MM.1S (cell line): ENCODE measurements around the gene USO1.

Experiments used
- CTCF ChIP-seq: fragments of 300-600 bp; sonication (generic); IDR thresholded peaks from 2 replicates; pipeline ENCODE4 v1.5.1; 2016; ENCODE audit warnings: antibody characterized with exemption, low read length, mixed read lengths
- EZH2 ChIP-seq: fragments of 300-600 bp; sonication (generic); optimal IDR thresholded peaks from 2 replicates; pipeline ENCODE3; 2017; ENCODE audit warnings: low read depth, mild to moderate bottlenecking, antibody characterized with exemption, low read length, mixed read lengths
- EZH2phosphoT487 ChIP-seq: fragments of 300-600 bp; sonication (generic); IDR thresholded peaks from 2 replicates; pipeline ENCODE4 v1.6.1; 2018; ENCODE audit warnings: antibody characterized with exemption, low read length

GRCh38 chr4:75822416-75822815, 98.0 kb downstream of the USO1 start:
- no peak for TF ChIP-seq CTCF
- no peak for TF ChIP-seq EZH2phosphoT487
- no peak for TF ChIP-seq EZH2
